IgD-negative memory B cell (primary cell): Measurements from ENCODE around the gene ELMOD2. TPM values are rescaled to one million over a fixed set of nuclear protein-coding genes. Genes with fewer than 3 reads are reported as not detected.
A peak's percentile ranks its signal among the peaks of the same experiment; 100 is the strongest.

Experiments used
- H3K27ac Mint-ChIP-seq, 3 donors: one replicate each; pipeline ENCODE4 v1.8.0; 2020 to 2022; ENCODE audit warnings: mild to moderate bottlenecking in 3 of 3, mixed read lengths in 3 of 3, moderate library complexity in 1 of 3
- H3K27me3 Mint-ChIP-seq: one replicate; pipeline ENCODE4 v1.8.0; 2021; ENCODE audit warnings: mixed read lengths
- H3K36me3 Mint-ChIP-seq: one replicate; pipeline ENCODE4 v1.8.0; 2020; ENCODE audit warnings: mild to moderate bottlenecking, mixed read lengths
- H3K4me1 Mint-ChIP-seq, 3 donors: one replicate each; pipeline ENCODE4 v1.8.0; 2020 to 2022; ENCODE audit warnings: mixed read lengths in 3 of 3, mild to moderate bottlenecking in 1 of 3
- H3K4me3 Mint-ChIP-seq, 4 donors: one replicate each; pipeline ENCODE4 v1.8.0; 2020 to 2022; ENCODE audit warnings: mild to moderate bottlenecking in 4 of 4, mixed read lengths in 4 of 4, moderate library complexity in 3 of 4
- H3K9me3 Mint-ChIP-seq, 3 donors: one replicate each; pipeline ENCODE4 v1.8.0; 2020 to 2021; ENCODE audit warnings: mixed read lengths in 3 of 3, mild to moderate bottlenecking in 1 of 3
- polyA plus RNA-seq: library from polyadenylated mRNA; unstranded; fragments of 300-500 nt; fragmentation: Illumina TruSeq; gene quantifications from one replicate; pipeline ENCODE4 v1.2.3, GENCODE V29; 2021

ELMOD2 gene
- polyA plus RNA-seq, 1 donor from 2014 or later = 4.8 TPM

- Mint-ChIP-seq H3K27ac (no peak overlapping the region), H3K9me3 (no peaks in the 10 kb centered on the region), H3K4me3 (no peak overlapping the region), H3K27me3 (peaks cover 25% of the 10 kb centered on the region), H3K4me1 (peaks cover 8 to 16% (median 13%) of the 10 kb centered on the region in 3 donors), H3K36me3 (peaks cover 4% of the 10 kb centered on the region)
Observed at GRCh38 chr4:140557831-140558435, 34.0 kb downstream of the ELMOD2 start.

GRCh38 chr4:140559696-140560095 lies 35.7 kb downstream of the ELMOD2 start:
- peaks cover 8 to 16% (median 13%) of the 10 kb centered on the region in 3 donors for H3K4me1 Mint-ChIP-seq
- H3K27me3 Mint-ChIP-seq = peaks cover 25% of the 10 kb centered on the region
- H3K36me3 Mint-ChIP-seq = no peaks in the 10 kb centered on the region
- H3K9me3 Mint-ChIP-seq = no peaks in the 10 kb centered on the region
- H3K27ac Mint-ChIP-seq = no peak overlapping the region
- H3K4me3 Mint-ChIP-seq = no peak overlapping the region

- Mint-ChIP-seq H3K9me3 (peaks cover 1 to 14% (median 12%) of the 10 kb centered on the region in 3 donors), H3K27ac (no peak within 1 kb of the TSS), H3K4me3 (peak within 1 kb of the TSS; percentile 30 to 89 (median 80)), H3K4me1 (peaks cover 7 to 21% (median 16%) of the 10 kb centered on the region in 3 donors), H3K27me3 (peaks cover 63% of the 10 kb centered on the region), H3K36me3 (peaks cover 2% of the 10 kb centered on the region)
Observed at GRCh38 chr4:140568507-140569306, 44.7 kb downstream of the ELMOD2 start, which contains the start of gene UCP1. Gene UCP1, minus strand, starts transcription at chr4:140568961. Its CDS starts 232 bp downstream, at chr4:140568729.

GRCh38 chr4:140569307-140569638 lies 45.3 kb downstream of the ELMOD2 start:
- Mint-ChIP-seq H3K27ac (no peak overlapping the region), H3K27me3 (peaks cover 64% of the 10 kb centered on the region), H3K9me3 (peaks cover 1 to 14% (median 12%) of the 10 kb centered on the region in 3 donors), H3K4me3 (peak overlapping the region; percentile 30 to 89 (median 80)), H3K36me3 (peaks cover 2% of the 10 kb centered on the region), H3K4me1 (peaks cover 7 to 21% (median 16%) of the 10 kb centered on the region in 3 donors)

GRCh38 chr4:140571620-140572019 lies 47.7 kb downstream of the ELMOD2 start:
- Mint-ChIP-seq H3K36me3 (peaks cover 2% of the 10 kb centered on the region), H3K9me3 (peaks cover 1 to 14% (median 12%) of the 10 kb centered on the region in 3 donors), H3K27ac (no peak overlapping the region), H3K4me1 (peaks cover 7 to 21% (median 16%) of the 10 kb centered on the region in 3 donors), H3K27me3 (peaks cover 70% of the 10 kb centered on the region), H3K4me3 (no peak overlapping the region)

GRCh38 chr4:140575489-140575888 lies 51.5 kb downstream of the ELMOD2 start:
- Mint-ChIP-seq H3K27ac (no peak overlapping the region), H3K27me3 (peaks cover 61% of the 10 kb centered on the region), H3K36me3 (no peaks in the 10 kb centered on the region)

GRCh38 chr4:140579278-140579677 lies 55.3 kb downstream of the ELMOD2 start:
- Mint-ChIP-seq H3K4me3 (no peak overlapping the region), H3K27ac (no peak overlapping the region), H3K27me3 (peaks cover 36% of the 10 kb centered on the region), H3K36me3 (no peaks in the 10 kb centered on the region), H3K9me3 (peaks cover 1 to 3% (median 3%) of the 10 kb centered on the region in 3 donors), H3K4me1 (peaks cover 0 to 2% (median 0%) of the 10 kb centered on the region in 3 donors)

More at GRCh38 chr4:140575489-140575888, 51.5 kb downstream of the ELMOD2 start:
- Mint-ChIP-seq H3K4me1 (peaks cover 0 to 2% (median 0%) of the 10 kb centered on the region in 3 donors), H3K4me3 (no peak overlapping the region), H3K9me3 (peaks cover 3 to 14% (median 10%) of the 10 kb centered on the region in 3 donors)

- Mint-ChIP-seq H3K9me3 (peaks cover 1 to 3% (median 3%) of the 10 kb centered on the region in 3 donors), H3K36me3 (no peaks in the 10 kb centered on the region), H3K4me3 (no peak overlapping the region), H3K27me3 (peaks cover 29% of the 10 kb centered on the region), H3K27ac (no peak overlapping the region), H3K4me1 (peaks cover 0 to 2% (median 0%) of the 10 kb centered on the region in 3 donors)
Observed at GRCh38 chr4:140581078-140581477, 57.1 kb downstream of the ELMOD2 start.

GRCh38 chr4:140584439-140584838 lies 60.5 kb downstream of the ELMOD2 start:
- H3K27ac Mint-ChIP-seq = no peak overlapping the region

GRCh38 chr4:140595065-140595464 lies 71.1 kb downstream of the ELMOD2 start:
- no peak overlapping the region for H3K4me3 Mint-ChIP-seq
- peaks cover 16% of the 10 kb centered on the region for H3K27me3 Mint-ChIP-seq
- H3K4me1 Mint-ChIP-seq = no peaks in the 10 kb centered on the region
- H3K36me3 Mint-ChIP-seq = no peaks in the 10 kb centered on the region
- no peak overlapping the region for H3K27ac Mint-ChIP-seq
- peaks cover 0 to 2% (median 0%) of the 10 kb centered on the region in 3 donors for H3K9me3 Mint-ChIP-seq

More at GRCh38 chr4:140584439-140584838, 60.5 kb downstream of the ELMOD2 start:
- Mint-ChIP-seq H3K9me3 (peaks cover 0 to 3% (median 3%) of the 10 kb centered on the region in 3 donors), H3K4me3 (no peak overlapping the region), H3K27me3 (peaks cover 9% of the 10 kb centered on the region), H3K36me3 (no peaks in the 10 kb centered on the region), H3K4me1 (no peaks in the 10 kb centered on the region)

- Mint-ChIP-seq H3K36me3 (no peaks in the 10 kb centered on the region), H3K27ac (no peak overlapping the region), H3K4me3 (no peak overlapping the region), H3K27me3 (peaks cover 8% of the 10 kb centered on the region), H3K9me3 (no peaks in the 10 kb centered on the region), H3K4me1 (no peaks in the 10 kb centered on the region)
Observed at GRCh38 chr4:140600408-140600807, 76.4 kb downstream of the ELMOD2 start.

- H3K4me3 Mint-ChIP-seq = no peak overlapping the region
- no peak overlapping the region for H3K27ac Mint-ChIP-seq
- H3K4me1 Mint-ChIP-seq = no peaks in the 10 kb centered on the region
- no peaks in the 10 kb centered on the region for H3K36me3 Mint-ChIP-seq
- H3K9me3 Mint-ChIP-seq = no peaks in the 10 kb centered on the region
- H3K27me3 Mint-ChIP-seq = peaks cover 13% of the 10 kb centered on the region
Observed at GRCh38 chr4:140602714-140603113, 78.7 kb downstream of the ELMOD2 start.

- H3K27ac Mint-ChIP-seq = no peak overlapping the region
- H3K9me3 Mint-ChIP-seq = no peaks in the 10 kb centered on the region
- no peaks in the 10 kb centered on the region for H3K4me1 Mint-ChIP-seq
- H3K36me3 Mint-ChIP-seq = no peaks in the 10 kb centered on the region
- H3K4me3 Mint-ChIP-seq = no peak overlapping the region
- peaks cover 13% of the 10 kb centered on the region for H3K27me3 Mint-ChIP-seq
Observed at GRCh38 chr4:140603286-140603685, 79.3 kb downstream of the ELMOD2 start.
